Sigmoid colon (tissue), 4 donors: Measurements from ENCODE around the gene CHST1.

Source experiments
- EP300 ChIP-seq, 4 donors: sonication (generic); formaldehyde crosslinking; IDR thresholded peaks; one replicate each; pipeline ENCODE4 v1.6.1; 2017; ENCODE audit warnings: antibody characterized with exemption in 4 of 4
- POLR2AphosphoS5 ChIP-seq, 4 donors: sonication (generic); formaldehyde crosslinking; IDR thresholded peaks; one replicate each; pipeline ENCODE4 v1.6.1; 2017; ENCODE audit warnings: antibody characterized with exemption in 4 of 4
- TF ChIP-seq, protein P1 (sequence below), 4 experiments: fragments of 450-650 bp in 3 of 4; fragments of 200-600 bp in 1 of 4; IDR thresholded peaks; one replicate each; pipeline ENCODE4 v1.5.1; 2016 to 2019; ENCODE audit warnings: antibody characterized with exemption in 4 of 4, mild to moderate bottlenecking in 3 of 4, moderate library complexity in 2 of 4

DNA sequence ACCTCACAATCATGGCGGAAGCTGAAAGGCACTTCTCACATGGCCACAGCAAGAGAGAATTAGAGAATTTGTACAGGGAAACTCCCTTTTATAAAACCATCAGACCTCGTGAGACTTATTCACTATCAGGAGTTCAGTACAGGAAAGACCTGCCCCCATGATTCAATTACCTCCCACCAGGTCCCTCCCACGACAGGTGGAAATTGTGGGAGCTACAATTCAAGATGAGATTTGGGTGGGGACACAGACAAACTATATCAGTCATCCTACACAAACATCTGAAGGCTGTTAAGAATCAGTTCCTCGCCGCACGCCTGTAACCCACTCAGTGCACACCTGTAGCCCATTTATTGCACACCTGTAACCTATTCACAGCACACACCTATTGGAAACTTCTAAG, 39.8 kb downstream of the CHST1 start:
- TF ChIP-seq, protein P1, sequence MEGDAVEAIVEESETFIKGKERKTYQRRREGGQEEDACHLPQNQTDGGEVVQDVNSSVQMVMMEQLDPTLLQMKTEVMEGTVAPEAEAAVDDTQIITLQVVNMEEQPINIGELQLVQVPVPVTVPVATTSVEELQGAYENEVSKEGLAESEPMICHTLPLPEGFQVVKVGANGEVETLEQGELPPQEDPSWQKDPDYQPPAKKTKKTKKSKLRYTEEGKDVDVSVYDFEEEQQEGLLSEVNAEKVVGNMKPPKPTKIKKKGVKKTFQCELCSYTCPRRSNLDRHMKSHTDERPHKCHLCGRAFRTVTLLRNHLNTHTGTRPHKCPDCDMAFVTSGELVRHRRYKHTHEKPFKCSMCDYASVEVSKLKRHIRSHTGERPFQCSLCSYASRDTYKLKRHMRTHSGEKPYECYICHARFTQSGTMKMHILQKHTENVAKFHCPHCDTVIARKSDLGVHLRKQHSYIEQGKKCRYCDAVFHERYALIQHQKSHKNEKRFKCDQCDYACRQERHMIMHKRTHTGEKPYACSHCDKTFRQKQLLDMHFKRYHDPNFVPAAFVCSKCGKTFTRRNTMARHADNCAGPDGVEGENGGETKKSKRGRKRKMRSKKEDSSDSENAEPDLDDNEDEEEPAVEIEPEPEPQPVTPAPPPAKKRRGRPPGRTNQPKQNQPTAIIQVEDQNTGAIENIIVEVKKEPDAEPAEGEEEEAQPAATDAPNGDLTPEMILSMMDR (IDR thresholded peaks at IDR 0.05), result no peak
- TF ChIP-seq EP300 (IDR thresholded peaks at IDR 0.05) (no peak), POLR2AphosphoS5 (IDR thresholded peaks at IDR 0.05) (no peak)
